Measurements from ENCODE around the gene ASPSCR1.

ASPSCR1 gene

DNA sequence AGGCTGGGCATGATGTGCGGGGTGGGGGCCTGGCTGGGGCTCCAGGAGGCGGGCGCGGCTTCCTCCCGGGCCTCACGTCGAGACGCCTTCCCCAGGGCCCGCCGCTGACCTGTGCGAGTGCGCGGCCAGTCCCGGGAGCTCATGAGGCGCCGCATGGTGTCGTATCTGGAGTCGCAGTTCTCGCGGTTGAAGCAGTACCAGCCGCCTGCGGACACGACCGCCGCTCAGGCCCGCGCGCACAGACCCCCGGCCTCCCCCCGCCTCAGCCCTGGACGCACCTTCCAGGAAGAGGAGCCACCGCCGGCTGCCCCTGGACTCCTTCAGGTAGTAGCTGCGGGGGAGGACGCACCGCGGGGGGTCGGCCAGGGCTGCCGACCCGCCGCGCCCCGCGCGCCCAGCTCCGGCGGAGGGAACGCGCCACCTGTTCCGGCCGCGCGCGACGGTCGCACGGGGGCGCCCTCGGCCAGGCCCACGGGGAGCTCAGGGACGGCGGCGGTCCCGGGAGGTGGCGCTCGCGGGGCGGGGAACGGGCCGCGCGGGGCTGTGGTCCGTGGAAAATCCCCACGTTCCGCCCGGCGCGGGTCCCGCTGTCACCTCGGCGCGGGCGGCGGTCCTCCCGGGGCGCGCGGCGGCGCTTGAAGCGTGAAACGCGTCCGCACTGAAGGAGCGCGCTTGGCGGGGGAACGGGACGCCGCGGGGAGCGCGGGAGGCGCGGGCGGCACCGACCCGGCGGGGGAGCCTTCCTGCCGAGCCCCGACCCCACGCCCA, 17.9 kb upstream of the ASPSCR1 start:
- no peak for TF ChIP-seq JUND (IDR thresholded peaks at IDR 0.05; ENCODE audit: low read depth)
- DNase-seq (ENCODE audit: low read depth in 1 of 2, low spot score in 1 of 2): peak; percentile 77 to 90
- in situ Hi-C loops (cut with HindIII; ENCODE audit: low pct_unique_long_range_greater_than_20kb, low sequenced_read_pairs): no loop called here

DNA sequence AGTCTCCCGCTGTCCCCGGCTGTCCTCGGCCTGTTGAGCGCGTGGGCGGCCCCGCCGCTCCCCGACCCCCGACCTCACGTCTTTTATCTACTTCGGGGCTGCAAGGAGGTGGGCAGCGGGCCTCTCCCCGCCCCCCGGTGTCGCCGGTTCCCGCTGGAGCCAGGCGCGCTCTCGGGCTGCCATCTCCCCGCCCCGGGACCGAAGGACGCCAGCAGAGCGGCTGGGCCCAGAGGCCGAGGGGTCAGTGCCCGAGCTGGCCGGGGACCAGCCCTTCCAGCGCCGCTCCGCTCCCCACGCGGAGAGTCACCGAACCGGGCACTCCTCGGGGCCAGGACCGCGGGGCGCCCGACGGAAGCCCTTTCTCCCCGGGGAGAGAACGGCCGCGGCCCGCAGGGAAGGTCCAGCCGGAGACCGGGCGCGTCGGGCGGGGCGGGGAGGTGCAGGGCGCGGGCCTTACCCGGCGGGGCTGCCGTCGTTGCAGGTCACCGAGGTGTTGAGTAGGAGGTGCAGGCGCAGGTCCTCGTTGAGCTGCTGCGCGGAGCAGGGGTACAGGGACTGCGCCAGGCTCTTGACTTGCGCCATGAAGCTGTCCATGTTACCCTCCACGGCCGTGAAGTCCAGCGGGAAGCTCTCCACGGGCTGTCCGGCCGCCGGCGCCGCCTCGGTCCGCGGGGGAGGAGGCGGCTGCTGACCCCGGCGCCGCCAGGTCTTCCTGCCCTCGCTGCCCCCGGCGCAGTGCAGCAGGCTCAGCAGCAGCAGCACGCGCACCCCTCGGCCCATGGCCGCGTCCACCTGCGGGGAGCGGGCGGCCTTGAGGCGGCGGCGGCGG, 17.1 kb upstream of the ASPSCR1 start:
- DNase-seq (ENCODE audit: low read depth in 1 of 2, low spot score in 1 of 2): peak in 1 of 2 experiments; percentile 41
- in situ Hi-C loops (cut with HindIII; ENCODE audit: low pct_unique_long_range_greater_than_20kb, low sequenced_read_pairs): no loop called here
- no peak for TF ChIP-seq JUND (IDR thresholded peaks at IDR 0.05; ENCODE audit: low read depth)

DNA sequence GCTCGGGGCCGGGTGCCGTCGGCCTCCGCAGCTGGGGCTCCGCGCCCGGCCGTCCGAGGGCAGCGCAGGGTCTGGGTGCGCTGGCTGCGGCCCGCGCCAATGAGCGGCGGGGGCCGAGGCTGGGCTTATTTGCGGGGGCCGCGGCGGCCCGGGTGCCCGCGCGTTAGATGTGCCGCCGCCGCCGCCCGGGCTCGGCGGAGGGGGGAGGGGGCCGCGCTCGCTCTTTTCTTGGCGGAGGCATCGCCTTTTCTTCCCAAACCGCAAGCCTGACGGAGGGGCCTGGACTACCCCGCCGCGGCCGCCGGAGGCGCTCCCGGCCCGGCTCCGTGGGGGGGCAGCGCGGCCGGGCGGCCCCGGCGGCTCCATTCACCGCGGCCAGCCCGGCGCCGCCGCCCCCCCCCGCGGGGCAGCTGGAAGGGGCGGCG, 16.3 kb upstream of the ASPSCR1 start, which contains the start of gene NOTUM:
Gene NOTUM (minus strand): TSS at position 101 of the 425 bp plus-strand sequence. CDS start 278 bp downstream, outside the sequence.
- TF ChIP-seq JUND (IDR thresholded peaks at IDR 0.05; ENCODE audit: low read depth): no peak
- in situ Hi-C loops (cut with HindIII; ENCODE audit: low pct_unique_long_range_greater_than_20kb, low sequenced_read_pairs): no loop called here
- peak in 1 of 2 experiments; percentile 52 for DNase-seq (ENCODE audit: low read depth in 1 of 2, low spot score in 1 of 2)

DNA sequence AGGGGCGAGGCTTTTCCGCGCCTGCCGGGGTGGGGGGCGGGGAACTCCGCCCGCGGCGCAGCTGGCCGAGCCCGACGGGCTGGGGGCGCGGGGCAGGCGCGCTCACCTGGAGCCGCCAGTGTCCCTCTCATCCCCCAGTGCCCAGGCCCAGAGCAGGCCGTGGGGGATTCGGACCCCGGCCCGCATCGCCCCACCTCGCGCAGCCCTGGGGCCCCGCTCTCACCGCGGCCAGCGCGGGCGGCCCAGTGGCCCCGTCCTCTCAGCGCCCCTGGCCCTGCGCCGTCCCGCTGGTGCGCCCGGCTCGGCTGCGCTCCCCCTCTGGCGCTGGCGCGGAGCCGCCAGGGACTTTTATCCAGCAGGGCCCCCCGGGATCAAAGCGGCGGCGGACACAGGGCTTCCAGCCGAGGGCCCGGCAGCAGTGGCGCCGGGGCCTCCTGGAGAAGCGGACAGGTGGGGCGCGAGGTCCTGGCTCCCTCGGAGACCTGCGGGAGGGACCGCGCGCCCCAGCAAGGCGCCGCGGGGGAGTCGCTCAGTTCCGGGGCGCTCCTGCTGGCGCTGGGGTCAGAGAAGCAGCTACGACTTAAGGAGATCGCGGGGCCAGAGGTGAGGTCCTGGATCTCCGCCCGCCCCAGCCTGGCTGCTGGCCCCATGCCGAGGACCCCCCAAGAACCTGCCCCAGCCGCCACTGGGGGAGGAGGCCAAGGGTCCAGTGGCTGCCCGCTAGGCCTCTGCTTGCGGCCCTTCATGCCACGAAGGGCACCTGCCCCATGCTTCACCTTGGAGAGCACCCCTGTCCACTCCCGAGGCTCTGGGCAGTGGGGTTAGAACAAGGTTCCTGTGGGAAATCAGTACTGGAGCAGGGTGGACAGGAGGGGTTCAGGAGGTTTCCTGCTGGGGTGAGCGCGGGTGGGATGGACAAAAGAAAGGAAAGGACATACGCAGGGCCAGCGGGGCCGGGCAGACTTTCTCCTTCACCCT, 15.6 kb upstream of the ASPSCR1 start:
- TF ChIP-seq JUND (IDR thresholded peaks at IDR 0.05; ENCODE audit: low read depth): no peak
- in situ Hi-C loops (cut with HindIII; ENCODE audit: low pct_unique_long_range_greater_than_20kb, low sequenced_read_pairs): no loop called here
- DNase-seq (ENCODE audit: low read depth in 1 of 2, low spot score in 1 of 2): no peak

DNA sequence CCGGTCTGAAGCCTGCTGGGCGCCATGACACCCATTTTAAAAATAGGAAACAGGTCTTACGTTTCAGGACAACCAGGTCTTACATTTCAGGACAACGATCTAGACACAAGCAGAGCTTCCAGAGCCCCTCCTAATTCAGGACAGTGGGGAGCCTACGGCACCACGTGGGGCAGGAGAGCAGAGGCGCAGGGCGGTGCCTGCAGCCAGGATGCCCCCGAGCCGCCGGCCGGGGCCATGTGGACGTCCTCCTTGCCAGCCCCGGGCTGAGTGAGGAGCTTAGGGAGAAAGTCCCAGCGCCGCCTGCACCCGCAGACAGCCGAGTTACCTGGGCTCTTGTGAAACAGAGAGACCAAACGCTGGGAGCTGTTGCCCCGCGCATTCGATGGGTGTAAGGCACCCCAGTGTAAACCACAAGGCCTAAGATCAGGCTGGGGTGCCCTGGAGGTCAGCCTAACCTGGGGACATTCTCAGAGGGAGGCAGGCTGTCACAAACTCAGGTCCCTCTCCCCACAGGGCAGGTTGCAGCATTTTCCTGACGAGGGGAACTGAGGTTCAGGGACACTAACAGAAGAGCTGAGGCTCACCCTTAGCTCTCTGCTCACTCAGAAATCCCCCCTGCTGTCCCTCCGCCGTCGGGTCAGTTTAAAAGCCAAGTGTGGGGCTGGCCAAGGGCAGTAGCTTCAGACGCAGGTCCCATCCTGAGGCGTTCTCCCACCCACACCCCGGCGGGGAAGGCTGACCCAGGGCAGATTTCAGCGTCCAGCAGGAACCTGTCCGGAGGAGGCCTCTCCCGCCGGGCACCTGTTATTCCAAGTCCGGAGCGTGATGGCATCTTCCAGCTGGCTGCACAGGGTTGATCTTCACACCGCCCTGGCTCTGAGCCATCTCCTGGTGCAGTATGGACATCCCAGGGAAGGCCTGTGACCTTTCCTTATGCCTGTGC, 14.7 kb upstream of the ASPSCR1 start:
- no peak for TF ChIP-seq JUND (IDR thresholded peaks at IDR 0.05; ENCODE audit: low read depth)
- in situ Hi-C loops (cut with HindIII; ENCODE audit: low pct_unique_long_range_greater_than_20kb, low sequenced_read_pairs): no loop called here
- peak in 1 of 2 experiments; percentile 4 for DNase-seq (ENCODE audit: low read depth in 1 of 2, low spot score in 1 of 2)

DNA sequence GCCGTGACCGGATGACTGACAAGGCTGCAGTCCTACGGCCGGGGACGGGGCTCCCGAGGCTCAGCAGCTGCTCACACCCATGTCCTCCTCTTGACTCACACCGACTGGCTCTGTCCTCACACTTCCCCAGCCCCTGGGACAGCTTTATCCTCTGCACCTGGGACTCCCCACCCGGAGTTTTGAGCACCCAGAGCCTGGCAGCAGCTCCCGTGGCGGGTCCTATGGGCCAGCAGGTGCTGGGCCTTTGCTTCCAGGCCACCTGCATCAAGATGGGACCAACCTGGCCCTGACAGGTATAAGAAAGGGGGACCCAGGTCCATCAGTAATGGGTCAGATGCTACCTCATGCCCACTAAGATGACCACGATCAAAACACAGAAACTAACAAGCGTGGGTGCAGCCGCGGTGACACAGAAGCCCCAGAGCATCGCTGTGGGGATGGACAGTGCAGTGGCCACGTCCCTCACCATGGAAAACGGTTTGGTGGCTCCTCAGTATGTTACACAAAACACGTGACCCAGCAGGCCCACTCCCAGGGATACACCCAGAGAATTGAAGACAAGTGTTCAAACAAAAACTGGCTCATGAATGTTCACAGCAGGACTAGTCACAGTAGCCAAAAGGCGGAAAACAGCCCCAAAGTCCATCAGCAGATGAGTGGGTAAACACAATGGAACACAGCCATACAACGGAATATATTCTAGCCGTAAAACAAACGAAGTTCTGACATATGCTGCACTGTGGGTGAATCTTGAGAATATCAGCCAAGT, 13.2 kb upstream of the ASPSCR1 start:
- no peak for TF ChIP-seq JUND (IDR thresholded peaks at IDR 0.05; ENCODE audit: low read depth)
- in situ Hi-C loops (cut with HindIII; ENCODE audit: low pct_unique_long_range_greater_than_20kb, low sequenced_read_pairs): no loop called here
- DNase-seq (ENCODE audit: low read depth in 1 of 2, low spot score in 1 of 2): peak in 1 of 2 experiments; percentile 4

DNA sequence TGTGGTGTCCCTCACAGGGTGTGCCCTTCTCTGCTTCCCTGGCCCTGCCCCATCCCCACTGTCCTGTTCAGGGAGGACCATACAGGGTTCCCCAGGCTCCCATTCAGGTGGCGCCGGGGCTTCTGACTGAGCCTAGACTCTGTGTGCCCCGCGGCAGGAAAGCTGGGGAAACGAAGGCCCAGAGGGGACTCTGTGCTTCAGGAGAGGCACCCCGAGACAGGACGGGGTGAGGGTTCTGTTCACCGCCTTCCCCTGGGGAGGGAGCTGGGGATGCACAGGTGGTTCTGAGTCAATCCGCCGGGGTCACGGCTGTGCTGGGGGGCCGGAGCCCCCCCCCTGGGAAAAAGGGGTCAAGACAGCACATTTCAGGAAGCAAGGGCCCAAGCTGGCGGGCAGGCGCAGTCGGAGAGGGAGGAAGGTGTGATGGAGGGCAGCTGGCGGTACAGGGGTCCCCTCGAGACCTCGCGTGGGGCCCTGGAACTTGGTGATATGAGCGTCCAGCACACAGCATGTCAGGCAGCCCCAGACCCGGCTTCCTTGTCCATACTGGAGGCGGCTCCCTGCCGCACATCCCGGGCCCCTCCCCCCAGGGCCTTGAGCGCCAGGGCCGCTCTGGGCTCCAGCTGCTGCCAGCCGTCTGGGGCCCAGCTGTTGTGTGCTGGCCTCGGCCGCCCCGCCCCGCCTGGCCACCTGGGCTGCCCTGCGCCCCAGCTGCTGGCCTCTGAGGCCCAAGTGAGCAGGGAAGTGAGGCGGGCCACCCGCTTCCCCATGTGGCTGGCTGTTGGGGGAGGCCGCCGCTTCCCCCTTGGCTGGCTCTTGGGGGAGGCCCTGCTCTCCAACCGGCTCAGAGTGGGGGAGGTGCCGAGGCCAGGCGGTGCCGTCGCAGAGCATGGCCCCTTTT, 10.8 kb upstream of the ASPSCR1 start:
- no peak for DNase-seq (ENCODE audit: low read depth in 1 of 2, low spot score in 1 of 2)
- TF ChIP-seq JUND (IDR thresholded peaks at IDR 0.05; ENCODE audit: low read depth): no peak
- in situ Hi-C loops (cut with HindIII; ENCODE audit: low pct_unique_long_range_greater_than_20kb, low sequenced_read_pairs): no loop called here

DNA sequence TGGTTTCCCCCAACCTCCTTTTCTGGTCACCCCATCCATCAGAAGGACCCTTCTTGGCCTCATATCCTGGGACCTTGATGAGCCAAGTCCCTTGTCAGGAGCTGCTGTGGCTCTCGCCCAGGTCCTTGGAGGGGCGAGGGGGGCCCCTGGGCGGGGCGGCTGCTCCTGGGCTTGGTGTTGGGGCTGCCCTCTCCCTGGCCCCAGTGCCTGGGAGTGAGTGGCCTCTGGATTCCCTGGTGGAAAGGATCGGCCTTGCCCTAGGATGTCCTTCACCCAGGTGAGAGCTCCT, 10.2 kb upstream of the ASPSCR1 start:
- no peak for TF ChIP-seq JUND (IDR thresholded peaks at IDR 0.05; ENCODE audit: low read depth)
- DNase-seq (ENCODE audit: low read depth in 1 of 2, low spot score in 1 of 2): no peak
- in situ Hi-C loops (cut with HindIII; ENCODE audit: low pct_unique_long_range_greater_than_20kb, low sequenced_read_pairs): no loop called here

DNA sequence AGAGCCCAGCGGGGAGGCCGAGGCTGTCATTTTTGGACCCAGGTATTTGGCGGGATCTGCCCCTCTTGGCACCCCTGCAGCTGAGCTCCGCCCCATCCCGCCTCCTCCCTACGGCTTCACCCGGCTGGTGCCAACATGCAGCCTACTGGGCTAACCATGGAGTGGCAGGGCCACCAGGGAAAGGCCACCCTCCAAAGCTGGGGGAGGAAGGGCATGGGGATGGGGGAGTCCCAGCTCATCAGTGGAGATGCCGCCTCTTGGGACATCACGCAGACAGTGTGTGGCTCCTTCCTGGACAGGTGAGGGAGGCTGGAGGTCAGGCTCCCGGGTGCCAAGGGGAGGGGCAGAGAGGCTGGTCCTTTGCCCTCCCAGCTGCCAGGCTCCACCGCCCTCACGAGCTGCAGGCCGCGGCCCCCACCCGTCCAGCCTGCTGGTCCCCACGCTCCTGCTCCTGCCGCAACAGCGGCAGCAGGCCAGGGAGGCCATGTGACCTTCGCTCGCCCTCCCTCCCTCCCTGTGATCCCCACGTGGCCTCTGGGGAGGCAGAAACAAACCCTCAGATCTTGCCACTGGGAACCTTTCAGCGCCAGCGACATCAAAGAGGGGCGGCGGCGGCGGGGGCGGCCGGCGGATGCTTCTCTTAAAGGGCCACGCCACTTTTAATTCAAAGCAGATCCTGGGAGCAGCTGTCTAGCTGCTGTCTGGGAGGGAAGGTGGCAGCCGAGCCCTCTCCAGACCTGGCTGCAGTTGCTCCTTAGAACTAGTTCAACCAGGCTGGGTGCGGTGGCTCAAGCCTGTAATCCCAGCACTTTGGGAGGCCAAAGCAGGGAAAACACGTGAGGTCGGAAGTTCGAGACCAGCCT, 9.7 kb upstream of the ASPSCR1 start:
- TF ChIP-seq JUND (IDR thresholded peaks at IDR 0.05; ENCODE audit: low read depth): no peak
- peak; percentile 62 to 73 for DNase-seq (ENCODE audit: low read depth in 1 of 2, low spot score in 1 of 2)
- in situ Hi-C loops (cut with HindIII; ENCODE audit: low pct_unique_long_range_greater_than_20kb, low sequenced_read_pairs): no loop called here
